Measurements from ENCODE around the gene DMRTC2. TPM values are rescaled to one million over a fixed set of nuclear protein-coding genes. Genes with fewer than 3 reads are reported as not detected.

DMRTC2 gene
- total RNA-seq, 3 donors from 2014 or later: not detected

DNA sequence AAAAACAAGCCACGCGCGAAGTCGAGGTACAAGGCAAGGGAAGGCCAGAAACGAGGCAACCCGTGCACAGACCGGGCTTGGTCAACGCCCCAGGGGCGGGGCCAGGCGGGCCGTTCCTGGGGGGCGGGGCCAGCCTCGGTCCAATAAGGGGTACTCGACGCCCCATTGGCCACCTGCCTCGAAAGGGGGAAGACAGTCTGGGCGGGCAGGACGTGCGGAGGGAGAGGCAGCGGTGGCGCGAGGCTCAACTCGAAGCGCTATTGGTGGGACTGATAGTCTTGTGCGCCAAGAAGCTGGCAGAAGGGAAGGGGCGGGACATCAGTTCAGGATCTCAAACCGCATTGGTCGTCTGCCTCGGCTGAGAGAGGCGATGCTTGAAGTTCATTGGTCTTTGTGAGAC lies 241 bp upstream of the DMRTC2 start, which contains the start of gene LYPD4:
LYPD4 (minus strand) TSS at position 83 of the 400 bp plus-strand sequence. CDS start 5,398 bp downstream, outside the sequence.
- TF ChIP-seq POLR2A (IDR thresholded peaks at IDR 0.05) (no peak), POLR2AphosphoS5 (IDR thresholded peaks at IDR 0.05) (no peak)
- TF ChIP-seq, protein P1, sequence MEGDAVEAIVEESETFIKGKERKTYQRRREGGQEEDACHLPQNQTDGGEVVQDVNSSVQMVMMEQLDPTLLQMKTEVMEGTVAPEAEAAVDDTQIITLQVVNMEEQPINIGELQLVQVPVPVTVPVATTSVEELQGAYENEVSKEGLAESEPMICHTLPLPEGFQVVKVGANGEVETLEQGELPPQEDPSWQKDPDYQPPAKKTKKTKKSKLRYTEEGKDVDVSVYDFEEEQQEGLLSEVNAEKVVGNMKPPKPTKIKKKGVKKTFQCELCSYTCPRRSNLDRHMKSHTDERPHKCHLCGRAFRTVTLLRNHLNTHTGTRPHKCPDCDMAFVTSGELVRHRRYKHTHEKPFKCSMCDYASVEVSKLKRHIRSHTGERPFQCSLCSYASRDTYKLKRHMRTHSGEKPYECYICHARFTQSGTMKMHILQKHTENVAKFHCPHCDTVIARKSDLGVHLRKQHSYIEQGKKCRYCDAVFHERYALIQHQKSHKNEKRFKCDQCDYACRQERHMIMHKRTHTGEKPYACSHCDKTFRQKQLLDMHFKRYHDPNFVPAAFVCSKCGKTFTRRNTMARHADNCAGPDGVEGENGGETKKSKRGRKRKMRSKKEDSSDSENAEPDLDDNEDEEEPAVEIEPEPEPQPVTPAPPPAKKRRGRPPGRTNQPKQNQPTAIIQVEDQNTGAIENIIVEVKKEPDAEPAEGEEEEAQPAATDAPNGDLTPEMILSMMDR (IDR thresholded peaks at IDR 0.05): no peak
- intact Hi-C loops (cut with DNase I; ENCODE audit: low total_unique reads): no loop called here
- Histone ChIP-seq H3K27ac (no peak within 1 kb of the TSS), H3K9me3 (no peaks in the 10 kb centered on the region), H3K4me1 (no peaks in the 10 kb centered on the region), H3K36me3 (no peaks in the 10 kb centered on the region), H3K27me3 (no peaks in the 10 kb centered on the region), H3K4me3 (no peak within 1 kb of the TSS)
- no peak for DNase-seq (ENCODE audit: low spot score in 2 of 2)

DNA sequence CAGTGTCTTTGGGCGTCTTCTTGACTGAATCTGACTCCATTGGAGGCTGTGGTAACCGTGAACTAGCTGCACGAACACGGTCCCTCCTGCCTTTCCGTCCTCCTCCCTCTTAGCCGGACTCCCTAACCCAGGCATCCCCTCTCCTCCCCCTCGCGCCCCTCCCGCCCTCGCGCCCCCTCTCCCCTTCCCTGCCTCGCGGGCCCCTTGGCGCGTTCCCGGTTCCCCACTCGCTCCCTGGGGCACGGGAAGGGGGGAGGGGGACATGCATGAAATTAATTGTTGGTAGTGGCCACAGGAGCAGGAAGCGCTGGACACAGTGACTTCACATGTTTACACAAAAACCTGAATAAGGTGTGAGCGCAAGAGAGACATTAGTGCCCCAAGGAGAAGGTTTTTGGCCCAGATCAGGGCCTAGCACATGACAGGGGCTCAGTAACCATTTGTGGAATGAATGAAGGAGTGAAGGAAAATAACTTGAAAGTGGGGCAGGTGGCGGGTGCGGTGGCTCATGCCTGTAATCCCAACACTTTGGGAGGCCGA lies 279 bp downstream of the DMRTC2 start:
- H3K9me3 ChIP-seq: no peaks in the 10 kb centered on the region
- no peaks in the 10 kb centered on the region for H3K4me1 ChIP-seq
- no peak overlapping the region for H3K27ac ChIP-seq
- TF ChIP-seq, protein P1 (IDR thresholded peaks at IDR 0.05): no peak
- no peak for TF ChIP-seq POLR2AphosphoS5 (IDR thresholded peaks at IDR 0.05)
- TF ChIP-seq POLR2A (IDR thresholded peaks at IDR 0.05): no peak
- H3K4me3 ChIP-seq: no peak overlapping the region
- no peak for DNase-seq (ENCODE audit: low spot score in 2 of 2)
- no peaks in the 10 kb centered on the region for H3K27me3 ChIP-seq
- intact Hi-C loops (cut with DNase I; ENCODE audit: low total_unique reads): no loop called here
- H3K36me3 ChIP-seq: no peaks in the 10 kb centered on the region

DNA sequence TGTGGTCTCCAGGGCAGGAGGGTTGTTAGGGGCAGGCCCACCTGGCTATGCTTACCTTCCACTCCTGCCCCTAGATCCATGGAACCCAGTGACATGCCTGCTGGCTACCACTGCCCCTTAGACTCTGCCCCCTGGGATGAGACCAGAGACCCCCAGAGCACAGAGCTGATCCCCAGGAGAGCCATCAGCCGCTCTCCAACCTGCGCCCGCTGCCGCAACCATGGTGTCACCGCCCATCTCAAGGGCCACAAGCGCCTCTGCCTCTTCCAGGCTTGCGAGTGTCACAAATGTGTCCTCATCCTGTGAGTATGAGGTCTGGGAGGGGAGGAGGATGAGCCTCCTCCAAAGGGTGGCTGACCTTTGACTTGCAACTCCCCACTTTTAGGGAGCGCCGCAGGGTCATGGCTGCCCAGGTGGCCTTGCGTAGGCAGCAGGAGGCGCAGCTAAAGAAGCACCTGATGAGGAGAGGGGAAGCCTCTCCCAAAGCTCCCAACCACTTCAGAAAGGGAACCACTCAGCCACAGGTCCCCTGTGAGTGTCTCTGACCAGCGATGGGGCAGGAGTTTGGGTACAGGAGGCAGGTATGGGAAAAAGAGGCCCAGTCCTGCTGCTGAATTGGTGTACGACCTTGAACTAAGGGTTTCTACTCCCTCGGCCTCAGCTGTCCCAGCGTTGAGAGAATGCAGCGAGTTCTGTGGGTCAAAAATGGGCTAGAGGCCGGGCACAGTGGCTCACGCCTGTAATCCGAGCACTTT lies 2.7 kb downstream of the DMRTC2 start:
- no peaks in the 10 kb centered on the region for H3K36me3 ChIP-seq
- no peaks in the 10 kb centered on the region for H3K9me3 ChIP-seq
- TF ChIP-seq POLR2AphosphoS5 (IDR thresholded peaks at IDR 0.05): no peak
- no peak for TF ChIP-seq POLR2A (IDR thresholded peaks at IDR 0.05)
- no peaks in the 10 kb centered on the region for H3K4me1 ChIP-seq
- DNase-seq (ENCODE audit: low spot score in 2 of 2): no peak
- no peak overlapping the region for H3K27ac ChIP-seq
- no peaks in the 10 kb centered on the region for H3K27me3 ChIP-seq
- no peak overlapping the region for H3K4me3 ChIP-seq
- intact Hi-C loops (cut with DNase I; ENCODE audit: low total_unique reads): no loop called here

DNA sequence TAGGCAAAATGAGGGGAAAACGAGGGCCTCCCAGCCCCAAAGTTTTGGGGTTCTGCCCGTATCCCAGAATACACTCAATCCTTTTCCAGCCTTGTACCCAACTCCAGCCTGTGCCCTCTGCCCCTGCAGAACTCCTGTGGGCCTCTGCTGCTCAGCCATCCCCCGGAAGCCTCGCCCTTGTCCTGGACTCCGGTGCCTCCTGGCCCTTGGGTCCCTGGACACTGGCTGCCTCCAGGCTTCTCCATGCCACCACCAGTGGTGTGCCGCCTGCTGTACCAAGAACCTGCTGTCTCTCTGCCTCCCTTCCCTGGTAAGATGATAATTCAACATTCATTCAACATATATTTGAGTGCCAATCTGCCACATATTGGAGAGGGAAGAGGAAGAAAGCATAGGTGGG lies 3.8 kb downstream of the DMRTC2 start:
- Histone ChIP-seq H3K27ac (no peak overlapping the region), H3K4me1 (no peaks in the 10 kb centered on the region), H3K9me3 (no peaks in the 10 kb centered on the region), H3K36me3 (no peaks in the 10 kb centered on the region), H3K4me3 (no peak overlapping the region), H3K27me3 (no peaks in the 10 kb centered on the region)
- intact Hi-C loops (cut with DNase I; ENCODE audit: low total_unique reads): no loop called here
- TF ChIP-seq, protein P1 (IDR thresholded peaks at IDR 0.05): no peak
- TF ChIP-seq POLR2AphosphoS5 (IDR thresholded peaks at IDR 0.05) (no peak), POLR2A (IDR thresholded peaks at IDR 0.05) (no peak)
- DNase-seq (ENCODE audit: low spot score in 2 of 2): no peak

DNA sequence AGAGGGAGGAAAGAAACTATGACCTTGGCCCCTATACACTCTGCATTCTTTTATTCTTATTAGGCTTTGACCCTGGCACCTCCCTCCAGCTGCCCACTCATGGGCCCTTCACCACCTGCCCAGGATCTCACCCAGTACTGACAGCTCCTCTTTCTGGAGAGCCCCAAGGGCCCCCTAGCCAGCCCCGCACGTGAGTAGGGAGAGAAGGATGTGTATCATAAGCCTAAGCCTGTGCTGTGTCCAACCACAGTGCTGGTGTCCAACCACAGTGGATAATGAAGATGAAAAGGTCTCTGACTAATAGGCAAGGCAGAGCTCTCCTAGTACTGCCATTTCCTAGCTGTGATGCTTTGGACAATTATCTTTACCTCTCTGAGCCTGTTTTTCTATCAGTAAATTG lies 4.2 kb downstream of the DMRTC2 start:
- DNase-seq (ENCODE audit: low spot score in 2 of 2): no peak
- no peaks in the 10 kb centered on the region for H3K4me1 ChIP-seq
- no peaks in the 10 kb centered on the region for H3K9me3 ChIP-seq
- no peak overlapping the region for H3K27ac ChIP-seq
- no peaks in the 10 kb centered on the region for H3K36me3 ChIP-seq
- intact Hi-C loops (cut with DNase I; ENCODE audit: low total_unique reads): no loop called here
- no peak overlapping the region for H3K4me3 ChIP-seq
- TF ChIP-seq POLR2AphosphoS5 (IDR thresholded peaks at IDR 0.05) (no peak), POLR2A (IDR thresholded peaks at IDR 0.05) (no peak)
- TF ChIP-seq, protein P1 (IDR thresholded peaks at IDR 0.05): no peak
- H3K27me3 ChIP-seq: no peaks in the 10 kb centered on the region
